ENCODE measurements around the gene SLBP. TPM values are rescaled to one million over a fixed set of nuclear protein-coding genes. Genes with fewer than 3 reads are reported as not detected.
"Not testable (repeated sequence)": the region's sequence is repeated elsewhere in the genome, so short reads cannot be mapped to it uniquely, and the experiment has no call there.

The SLBP gene
- total RNA-seq, 1 donor from 2014 or later: 26.4 TPM

GRCh38 chr4:1676605-1677525 lies 35.3 kb downstream of the SLBP start:
- no peak for DNase-seq (ENCODE audit: low spot score)

- DNase-seq (ENCODE audit: low spot score): no peak
These were observed 36.3 kb downstream of the SLBP start for GRCh38 chr4:1675802-1676137.

- no peak for DNase-seq (ENCODE audit: low spot score)
These were observed 36.9 kb downstream of the SLBP start for GRCh38 chr4:1675136-1675801.

- DNase-seq (ENCODE audit: low spot score): no peak
These were observed 37.4 kb downstream of the SLBP start for GRCh38 chr4:1674682-1675081.

- no peak for DNase-seq (ENCODE audit: low spot score)
These were observed 38.4 kb downstream of the SLBP start for GRCh38 chr4:1673671-1674070.

GRCh38 chr4:1671011-1671410 lies 41.1 kb downstream of the SLBP start:
- not testable (repeated sequence) for DNase-seq (ENCODE audit: low spot score)

- DNase-seq (ENCODE audit: low spot score): no peak
These were observed 41.8 kb downstream of the SLBP start for GRCh38 chr4:1670279-1670678.

GRCh38 chr4:1669850-1670249 lies 42.3 kb downstream of the SLBP start:
- no peak for DNase-seq (ENCODE audit: low spot score)

GRCh38 chr4:1669270-1669669 lies 42.8 kb downstream of the SLBP start:
- DNase-seq (ENCODE audit: low spot score): no peak

GRCh38 chr4:1668488-1668840 lies 43.7 kb downstream of the SLBP start:
- DNase-seq (ENCODE audit: low spot score): no peak

GRCh38 chr4:1667273-1667672 lies 44.8 kb downstream of the SLBP start:
- no peak for DNase-seq (ENCODE audit: low spot score)

- no peak for DNase-seq (ENCODE audit: low spot score)
These were observed 45.7 kb downstream of the SLBP start for GRCh38 chr4:1666391-1666790.

GRCh38 chr4:1664141-1664540 lies 48.0 kb downstream of the SLBP start:
- no peak for DNase-seq (ENCODE audit: low spot score)

GRCh38 chr4:1663549-1663948 lies 48.6 kb downstream of the SLBP start:
- no peak for DNase-seq (ENCODE audit: low spot score)

- no peak for DNase-seq (ENCODE audit: low spot score)
These were observed 50.4 kb downstream of the SLBP start for GRCh38 chr4:1661695-1662094.

GRCh38 chr4:1660948-1661677 lies 51.0 kb downstream of the SLBP start:
- no peak for DNase-seq (ENCODE audit: low spot score)

- DNase-seq (ENCODE audit: low spot score): no peak
These were observed 52.7 kb downstream of the SLBP start for GRCh38 chr4:1659104-1660043.

- DNase-seq (ENCODE audit: low spot score): no peak
These were observed 53.5 kb downstream of the SLBP start for GRCh38 chr4:1658581-1658980.

- no peak for DNase-seq (ENCODE audit: low spot score)
These were observed 54.0 kb downstream of the SLBP start for GRCh38 chr4:1658146-1658545.

- DNase-seq (ENCODE audit: low spot score): no peak
These were observed 55.1 kb downstream of the SLBP start for GRCh38 chr4:1656986-1657385.

GRCh38 chr4:1656132-1656531 lies 56.0 kb downstream of the SLBP start:
- DNase-seq (ENCODE audit: low spot score): no peak

- DNase-seq (ENCODE audit: low spot score): no peak
These were observed 56.4 kb downstream of the SLBP start for GRCh38 chr4:1655676-1656075.
